H9 (cell line): ENCODE measurements around the gene SUPT6H. TPM values are rescaled to one million over a fixed set of nuclear protein-coding genes. Genes with fewer than 3 reads are reported as not detected.

ENCODE experiments used
- DNase-seq: peaks from one replicate; pipeline ENCODE4 v3.0.0-alpha.2; 2017
- H2AFZ ChIP-seq: one replicate; pipeline ENCODE4 v1.6.1; 2013; ENCODE audit warnings: mild to moderate bottlenecking, low read length, control low read depth, moderate library complexity
- H2AK5ac ChIP-seq: 2 replicates; pipeline ENCODE4 v1.6.1; 2013; ENCODE audit warnings: low read length, control low read depth, mixed read lengths; ENCODE audit not compliant: insufficient read length
- H2BK120ac ChIP-seq: one replicate; pipeline ENCODE4 v1.6.1; 2013; ENCODE audit warnings: low read depth, mild to moderate bottlenecking, low read length, control low read depth, inconsistent platforms; ENCODE audit not compliant: poor library complexity, severe bottlenecking
- H2BK12ac ChIP-seq: 2 replicates; pipeline ENCODE4 v1.6.1; 2013; ENCODE audit warnings: low read length, control low read depth, mixed read lengths, low read depth; ENCODE audit not compliant: insufficient read length
- H2BK15ac ChIP-seq: 2 replicates; pipeline ENCODE4 v1.6.1; 2013; ENCODE audit warnings: low read depth, low read length, control low read depth
- H2BK20ac ChIP-seq: one replicate; pipeline ENCODE4 v1.6.1; 2013; ENCODE audit warnings: low read depth, mild to moderate bottlenecking, low read length, control low read depth, inconsistent platforms; ENCODE audit not compliant: poor library complexity, severe bottlenecking
- H2BK5ac ChIP-seq: 2 replicates; pipeline ENCODE4 v1.6.1; 2013; ENCODE audit warnings: low read length, control low read depth, mixed read lengths; ENCODE audit not compliant: insufficient read length
- H3K14ac ChIP-seq: 2 replicates; pipeline ENCODE4 v1.6.1; 2013; ENCODE audit warnings: low read length, control low read depth; ENCODE audit not compliant: insufficient read depth
- H3K18ac ChIP-seq: 2 replicates; pipeline ENCODE4 v1.6.1; 2013; ENCODE audit warnings: low read depth, mild to moderate bottlenecking, mixed read lengths, low read length, control low read depth; ENCODE audit not compliant: insufficient read length
- H3K23ac ChIP-seq: 2 replicates; pipeline ENCODE4 v1.6.1; 2013; ENCODE audit warnings: low read length, control low read depth, mixed read lengths, low read depth; ENCODE audit not compliant: insufficient read length
- H3K23me2 ChIP-seq: 2 replicates; pipeline ENCODE4 v1.6.1; 2013; ENCODE audit warnings: low read depth, mild to moderate bottlenecking, mixed read lengths, low read length, control low read depth; ENCODE audit not compliant: insufficient read length, poor library complexity, severe bottlenecking
- H3K27ac ChIP-seq: 2 replicates; pipeline ENCODE4 v1.5.1; 2013; ENCODE audit warnings: low read length, control low read depth, mixed read lengths, low read depth; ENCODE audit not compliant: insufficient read length
- H3K27me3 ChIP-seq: 2 replicates; pipeline ENCODE4 v1.6.1; 2013; ENCODE audit warnings: low read length, control low read depth, inconsistent platforms; ENCODE audit not compliant: insufficient read depth
- H3K4ac ChIP-seq: 2 replicates; pipeline ENCODE4 v1.6.1; 2013; ENCODE audit warnings: low read depth, mild to moderate bottlenecking, control low read depth, inconsistent platforms, low read length, moderate library complexity
- H3K4me1 ChIP-seq: 2 replicates; pipeline ENCODE4 v1.6.1; 2013; ENCODE audit warnings: low read length, control low read depth, inconsistent platforms; ENCODE audit not compliant: insufficient read depth
- H3K4me2 ChIP-seq: 2 replicates; pipeline ENCODE4 v1.6.1; 2013; ENCODE audit warnings: low read length, control low read depth, mixed read lengths; ENCODE audit not compliant: insufficient read length, insufficient read depth
- H3K56ac ChIP-seq: 2 replicates; pipeline ENCODE4 v1.6.1; 2013; ENCODE audit warnings: low read depth, mild to moderate bottlenecking, mixed read lengths, low read length, control low read depth; ENCODE audit not compliant: insufficient read length
- H3K79me1 ChIP-seq: 2 replicates; pipeline ENCODE4 v1.6.1; 2013; ENCODE audit warnings: low read depth, mild to moderate bottlenecking, moderate library complexity, low read length, control low read depth, inconsistent platforms; ENCODE audit not compliant: insufficient read depth, poor library complexity, severe bottlenecking
- H3K79me2 ChIP-seq: 2 replicates; pipeline ENCODE4 v1.6.1; 2013; ENCODE audit warnings: low read length, control low read depth, inconsistent platforms; ENCODE audit not compliant: insufficient read depth
- H3K9ac ChIP-seq: 2 replicates; pipeline ENCODE4 v1.6.1; 2013; ENCODE audit warnings: low read length, control low read depth, mixed read lengths; ENCODE audit not compliant: insufficient read length; ENCODE audit errors: extremely low read depth
- H3K9me3 ChIP-seq: one replicate; pipeline ENCODE4 v1.6.1; 2013; ENCODE audit warnings: low read depth, low read length, inconsistent platforms; ENCODE audit not compliant: control insufficient read depth
- H3T11ph ChIP-seq: one replicate; pipeline ENCODE4 v1.6.1; 2013; ENCODE audit warnings: mild to moderate bottlenecking, low read length, control low read depth, inconsistent platforms
- H4K20me1 ChIP-seq: one replicate; pipeline ENCODE4 v1.6.1; 2013; ENCODE audit not compliant: control insufficient read depth, insufficient read length, insufficient read depth
- H4K5ac ChIP-seq: 2 replicates; pipeline ENCODE4 v1.6.1; 2013; ENCODE audit warnings: low read depth, mild to moderate bottlenecking, mixed read lengths, low read length, control low read depth; ENCODE audit not compliant: insufficient read length
- H4K8ac ChIP-seq: replicated peaks from 2 replicates; pipeline ENCODE4 v1.6.1; 2013; ENCODE audit warnings: low read length, control low read depth, mixed read lengths, low read depth; ENCODE audit not compliant: insufficient read length
- H4K91ac ChIP-seq: 2 replicates; pipeline ENCODE4 v1.6.1; 2013; ENCODE audit warnings: low read depth, mild to moderate bottlenecking, moderate library complexity, mixed read lengths, low read length, control low read depth; ENCODE audit not compliant: insufficient read length
- H3K27ac Mint-ChIP-seq, 3 experiments: 2 replicates in 2 of 3; 3 replicates in 1 of 3; pipeline ENCODE4 v1.8.0; 2020 to 2021; ENCODE audit warnings: mixed read lengths in 3 of 3, mild to moderate bottlenecking in 1 of 3, moderate library complexity in 1 of 3
- H3K27me3 Mint-ChIP-seq: 2 replicates; pipeline ENCODE4 v1.8.0; 2021; ENCODE audit warnings: low read depth, mild to moderate bottlenecking, moderate library complexity, mixed read lengths
- H3K36me3 Mint-ChIP-seq, 3 experiments: 2 replicates in 2 of 3; 3 replicates in 1 of 3; pipeline ENCODE4 v1.8.0; 2020 to 2021; ENCODE audit warnings: low read depth in 3 of 3, mixed read lengths in 3 of 3; ENCODE audit not compliant: insufficient read depth in 1 of 3
- H3K4me1 Mint-ChIP-seq, 2 experiments: 2 replicates each; pipeline ENCODE4 v1.8.0; 2020; ENCODE audit warnings: mixed read lengths in 2 of 2
- H3K4me3 Mint-ChIP-seq, 2 experiments: 2 replicates in 1 of 2; 3 replicates in 1 of 2; pipeline ENCODE4 v1.8.0; 2020 to 2021; ENCODE audit warnings: mild to moderate bottlenecking in 2 of 2, mixed read lengths in 2 of 2, moderate library complexity in 1 of 2
- H3K9me3 Mint-ChIP-seq, 2 experiments: 2 replicates in 1 of 2; 3 replicates in 1 of 2; pipeline ENCODE4 v1.8.0; 2020; ENCODE audit warnings: mild to moderate bottlenecking in 2 of 2, mixed read lengths in 2 of 2, moderate library complexity in 1 of 2
- WGBS: extraction: QIAGEN DNeasy Blood & Tissue Kit; methylation state at CpG from one replicate; pipeline ENCODE4 v1.1.7; 2013; ENCODE audit warnings: missing lambda C conversion rate, low lambda C conversion rate, mixed read lengths; ENCODE audit not compliant: insufficient read length; ENCODE audit errors: extremely low coverage; 5-methylcytosine and 5-hydroxymethylcytosine counted together
- total RNA-seq: library from RNA; stranded (reverse); gene quantifications from 2 replicates; pipeline ENCODE4 v1.2.1, GENCODE V29; 2021
- TF ChIP-seq, protein P1 (sequence below): fragments of 200-600 bp; sonication (generic); conservative IDR thresholded peaks from 3 replicates; pipeline ENCODE4 v1.8.0; 2021; ENCODE audit warnings: antibody characterized with exemption, mild to moderate bottlenecking

SUPT6H gene
- total RNA-seq, 1 experiment from 2014 or later: 85.8 TPM

DNA sequence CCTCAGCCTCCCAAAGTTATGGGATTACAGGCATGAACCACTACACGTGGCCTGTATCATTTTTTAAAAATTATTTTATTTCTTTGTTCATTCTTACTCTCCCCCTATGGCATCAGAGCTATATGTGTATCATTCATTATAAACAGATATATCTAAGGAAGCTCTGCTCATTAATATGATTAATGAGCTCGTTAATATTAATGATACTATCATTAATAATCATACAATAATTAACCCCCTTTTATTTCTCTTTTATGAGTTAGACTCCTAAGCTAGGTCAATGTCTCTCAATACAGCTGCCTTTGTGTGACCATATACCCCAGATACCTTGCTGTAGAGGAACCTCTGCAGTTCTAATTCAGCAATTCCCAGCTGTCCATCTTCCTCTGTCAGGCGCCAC is 43.5 kb upstream of the SUPT6H start:
- peaks cover 54 to 97% (median 90%) of the 10 kb centered on the region in 3 experiments; a peak in 6 of 7 replicates for H3K36me3 Mint-ChIP-seq

More for the DNA sequence above, 43.5 kb upstream of the SUPT6H start:
- Histone ChIP-seq H4K91ac (no peak overlapping the region), H4K20me1 (no peaks in the 10 kb centered on the region), H4K5ac (no peak overlapping the region), H3K18ac (no peak overlapping the region), H2BK12ac (no peak overlapping the region), H2BK120ac (no peak overlapping the region), H3K9me3 (no peaks in the 10 kb centered on the region), H3K14ac (no peak overlapping the region), H2BK15ac (no peak overlapping the region), H3K23ac (no peak overlapping the region), H2AFZ (no peak overlapping the region), H4K8ac (no peak overlapping the region), H3K23me2 (no peaks in the 10 kb centered on the region), H3K79me2 (no peaks in the 10 kb centered on the region), H2AK5ac (no peak overlapping the region), H3K27ac (no peak overlapping the region), H2BK5ac (no peak overlapping the region), H3K79me1 (no peaks in the 10 kb centered on the region), H3K4me1 (no peaks in the 10 kb centered on the region), H2BK20ac (no peak overlapping the region), H3T11ph (no peak overlapping the region), H3K4me2 (no peak overlapping the region), H3K9ac (no peak overlapping the region), H3K56ac (no peak overlapping the region), H3K27me3 (no peaks in the 10 kb centered on the region), H3K4ac (no peak overlapping the region)
- WGBS: no CpG with 5 or more reads among the region's 3 CpGs
- H3K4me3 Mint-ChIP-seq: no peak overlapping the region
- no peaks in the 10 kb centered on the region for H3K4me1 Mint-ChIP-seq
- no peak overlapping the region for H3K27ac Mint-ChIP-seq
- TF ChIP-seq, protein P1, sequence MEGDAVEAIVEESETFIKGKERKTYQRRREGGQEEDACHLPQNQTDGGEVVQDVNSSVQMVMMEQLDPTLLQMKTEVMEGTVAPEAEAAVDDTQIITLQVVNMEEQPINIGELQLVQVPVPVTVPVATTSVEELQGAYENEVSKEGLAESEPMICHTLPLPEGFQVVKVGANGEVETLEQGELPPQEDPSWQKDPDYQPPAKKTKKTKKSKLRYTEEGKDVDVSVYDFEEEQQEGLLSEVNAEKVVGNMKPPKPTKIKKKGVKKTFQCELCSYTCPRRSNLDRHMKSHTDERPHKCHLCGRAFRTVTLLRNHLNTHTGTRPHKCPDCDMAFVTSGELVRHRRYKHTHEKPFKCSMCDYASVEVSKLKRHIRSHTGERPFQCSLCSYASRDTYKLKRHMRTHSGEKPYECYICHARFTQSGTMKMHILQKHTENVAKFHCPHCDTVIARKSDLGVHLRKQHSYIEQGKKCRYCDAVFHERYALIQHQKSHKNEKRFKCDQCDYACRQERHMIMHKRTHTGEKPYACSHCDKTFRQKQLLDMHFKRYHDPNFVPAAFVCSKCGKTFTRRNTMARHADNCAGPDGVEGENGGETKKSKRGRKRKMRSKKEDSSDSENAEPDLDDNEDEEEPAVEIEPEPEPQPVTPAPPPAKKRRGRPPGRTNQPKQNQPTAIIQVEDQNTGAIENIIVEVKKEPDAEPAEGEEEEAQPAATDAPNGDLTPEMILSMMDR: no peak
- DNase-seq: no peak
- H3K27me3 Mint-ChIP-seq: no peaks in the 10 kb centered on the region
- no peaks in the 10 kb centered on the region for H3K9me3 Mint-ChIP-seq
